ENCODE data around the gene ABTB2. TPM values are rescaled to one million over a fixed set of nuclear protein-coding genes. Genes with fewer than 3 reads are reported as not detected.

Gene ABTB2
- total RNA-seq, 4 donors from 2014 or later, result 5.0 to 44.1 (median 33.0) TPM

- Histone ChIP-seq H3K27me3 (no peaks in the 10 kb centered on the region), H3K36me3 (no peaks in the 10 kb centered on the region), H3K4me1 (peaks cover 0 to 15% (median 0%) of the 10 kb centered on the region in 4 donors), H3K4me3 (no peak overlapping the region), H3K27ac (no peak overlapping the region), H3K9me3 (no peaks in the 10 kb centered on the region)
- no peak for TF ChIP-seq POLR2A (IDR thresholded peaks at IDR 0.05)
- no peak for TF ChIP-seq CTCF (IDR thresholded peaks at IDR 0.05)
- no peak for DNase-seq
Measured at GRCh38 chr11:34268906-34269430, 88.8 kb downstream of the ABTB2 start.

GRCh38 chr11:34267417-34267816 lies 90.4 kb downstream of the ABTB2 start:
- H3K4me3 ChIP-seq, result no peak overlapping the region
- no peaks in the 10 kb centered on the region for H3K27me3 ChIP-seq
- DNase-seq, result no peak
- no peaks in the 10 kb centered on the region for H3K9me3 ChIP-seq
- TF ChIP-seq CTCF (IDR thresholded peaks at IDR 0.05), result no peak
- TF ChIP-seq POLR2A (IDR thresholded peaks at IDR 0.05), result no peak
- H3K4me1 ChIP-seq, result peaks cover 0 to 24% (median 0%) of the 10 kb centered on the region in 4 donors
- H3K27ac ChIP-seq, result no peak overlapping the region
- H3K36me3 ChIP-seq, result no peaks in the 10 kb centered on the region

- H3K36me3 ChIP-seq, result no peaks in the 10 kb centered on the region
- H3K4me1 ChIP-seq, result peaks cover 0 to 24% (median 0%) of the 10 kb centered on the region in 4 donors
- no peak for DNase-seq
- H3K4me3 ChIP-seq, result no peak overlapping the region
- H3K9me3 ChIP-seq, result no peaks in the 10 kb centered on the region
- H3K27me3 ChIP-seq, result no peaks in the 10 kb centered on the region
- TF ChIP-seq POLR2A (IDR thresholded peaks at IDR 0.05) (no peak), CTCF (IDR thresholded peaks at IDR 0.05) (no peak)
- no peak overlapping the region for H3K27ac ChIP-seq
Measured at GRCh38 chr11:34267013-34267412, 90.8 kb downstream of the ABTB2 start.

GRCh38 chr11:34266090-34266912 lies 91.5 kb downstream of the ABTB2 start:
- H3K27ac ChIP-seq, result peak overlapping the region in 1 of 4 donors; percentile 8
- H3K9me3 ChIP-seq, result no peaks in the 10 kb centered on the region
- no peaks in the 10 kb centered on the region for H3K36me3 ChIP-seq
- no peak for DNase-seq
- no peak overlapping the region for H3K4me3 ChIP-seq
- no peaks in the 10 kb centered on the region for H3K27me3 ChIP-seq
- no peak for TF ChIP-seq POLR2A (IDR thresholded peaks at IDR 0.05)
- TF ChIP-seq CTCF (IDR thresholded peaks at IDR 0.05), result no peak
- H3K4me1 ChIP-seq, result peaks cover 0 to 24% (median 0%) of the 10 kb centered on the region in 4 donors

- TF ChIP-seq CTCF (IDR thresholded peaks at IDR 0.05) (no peak), POLR2A (IDR thresholded peaks at IDR 0.05) (no peak)
- no peaks in the 10 kb centered on the region for H3K27me3 ChIP-seq
- no peak for DNase-seq
- H3K27ac ChIP-seq, result no peak overlapping the region
- H3K36me3 ChIP-seq, result no peaks in the 10 kb centered on the region
- no peak overlapping the region for H3K4me3 ChIP-seq
- peaks cover 0 to 24% (median 0%) of the 10 kb centered on the region in 4 donors for H3K4me1 ChIP-seq
- no peaks in the 10 kb centered on the region for H3K9me3 ChIP-seq
Measured at GRCh38 chr11:34264303-34265110, 93.3 kb downstream of the ABTB2 start.

Data from Peyer's patch (tissue), 4 donors.